ENCODE results near the gene CCNG2. TPM values are rescaled to one million over a fixed set of nuclear protein-coding genes. Genes with fewer than 3 reads are reported as not detected.

The CCNG2 gene
- total RNA-seq, 8 experiments from 2014 or later, result 6.3 to 71.8 (median 40.2) TPM

DNA sequence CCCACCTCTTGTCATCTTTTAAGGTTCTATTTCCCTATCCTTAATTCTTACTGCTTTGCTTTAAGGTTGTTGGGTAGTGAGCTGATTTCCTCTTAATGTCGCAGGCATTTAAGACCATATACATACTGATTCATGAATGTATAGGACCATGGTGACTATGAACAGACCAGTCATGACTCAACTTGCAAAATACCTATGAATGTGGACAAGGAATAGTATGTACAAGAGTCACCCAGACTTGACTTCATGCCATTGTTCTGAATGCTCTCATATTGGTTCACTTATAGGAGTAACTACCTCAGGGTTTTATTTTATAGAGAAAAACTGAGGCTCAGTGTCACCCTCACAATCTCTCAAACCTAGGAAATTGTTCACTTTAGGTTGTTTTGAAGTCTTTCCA is 44.3 kb downstream of the CCNG2 start:
- no peak for ATAC-seq (replicated peaks in 6 of 8)
- Histone ChIP-seq H3K27ac (no peak overlapping the region), H3K4me1 (replicated peaks in 1 of 2) (no peaks in the 10 kb centered on the region), H3K4me3 (no peak overlapping the region)
- WGBS, 10 experiments, result 0 to 100% (median 94%) methylated on average over 1 of the region's 1 CpG; no CpG with 5 or more reads in 4 of the 10 experiments
- in situ Hi-C loops (cut with MboI; ENCODE audit: low pct_unique_long_range_greater_than_20kb in 2 of 9, low sequenced_read_pairs in 9 of 9, unreplicated experiment in 9 of 9), result loop anchor here in 1 of 9 experiments (25.0 kb wide), 1 partner anchor 114 kb away; the partner anchor contains the start of gene CCNI

GRCh38 chr4:77201857-77202256 is 44.9 kb downstream of the CCNG2 start:
- in situ Hi-C loops (cut with MboI; ENCODE audit: low pct_unique_long_range_greater_than_20kb in 2 of 9, low sequenced_read_pairs in 9 of 9, unreplicated experiment in 9 of 9), result loop anchor here in 1 of 9 experiments (25.0 kb wide), 1 partner anchor 115 kb away; the partner anchor contains the start of gene CCNI
- no peak overlapping the region for H3K4me3 ChIP-seq
- ATAC-seq (replicated peaks in 6 of 8), result peak in 2 of 8 experiments; percentile 31 to 47
- no peaks in the 10 kb centered on the region for H3K4me1 ChIP-seq (replicated peaks in 1 of 2)
- 10 to 86% (median 77%) methylated on average over 1 to 3 of the region's 3 CpGs; no CpG with 5 or more reads in 1 of the 10 experiments for WGBS, 10 experiments
- no peak overlapping the region for H3K27ac ChIP-seq

GRCh38 chr4:77202491-77202890 is 45.5 kb downstream of the CCNG2 start:
- Histone ChIP-seq H3K4me3 (no peak overlapping the region), H3K27ac (no peak overlapping the region), H3K4me1 (replicated peaks in 1 of 2) (no peaks in the 10 kb centered on the region)
- in situ Hi-C loops (cut with MboI; ENCODE audit: low pct_unique_long_range_greater_than_20kb in 2 of 9, low sequenced_read_pairs in 9 of 9, unreplicated experiment in 9 of 9), result loop anchor here in 1 of 9 experiments (25.0 kb wide), 1 partner anchor 115 kb away; the partner anchor contains the start of gene CCNI
- no peak for ATAC-seq (replicated peaks in 6 of 8)
- 17 to 100% (median 100%) methylated on average over 1 of the region's 1 CpG; no CpG with 5 or more reads in 3 of the 10 experiments for WGBS, 10 experiments

- Histone ChIP-seq H3K4me1 (replicated peaks in 1 of 2) (no peaks in the 10 kb centered on the region), H3K27ac (no peak overlapping the region), H3K4me3 (no peak overlapping the region)
- 0 to 42% (median 14%) methylated on average over 2 to 8 of the region's 8 CpGs; no CpG with 5 or more reads in 3 of the 10 experiments for WGBS, 10 experiments
- in situ Hi-C loops (cut with MboI; ENCODE audit: low pct_unique_long_range_greater_than_20kb in 2 of 9, low sequenced_read_pairs in 9 of 9, unreplicated experiment in 9 of 9), result loop anchor here in 1 of 9 experiments (25.0 kb wide), 1 partner anchor 116 kb away; the partner anchor contains the start of gene CCNI
- ATAC-seq (replicated peaks in 6 of 8), result peak; percentile 50 to 99 (median 78)
Observed at GRCh38 chr4:77203380-77204197, 46.6 kb downstream of the CCNG2 start.

- H3K4me3 ChIP-seq, result no peak overlapping the region
- no peaks in the 10 kb centered on the region for H3K4me1 ChIP-seq (replicated peaks in 1 of 2)
- in situ Hi-C loops (cut with MboI; ENCODE audit: low pct_unique_long_range_greater_than_20kb in 2 of 9, low sequenced_read_pairs in 9 of 9, unreplicated experiment in 9 of 9), result loop anchor here in 1 of 9 experiments (25.0 kb wide), 1 partner anchor 117 kb away; the partner anchor contains the start of gene CCNI
- no peak for ATAC-seq (replicated peaks in 6 of 8)
- no peak overlapping the region for H3K27ac ChIP-seq
Observed at GRCh38 chr4:77204621-77205020, 47.6 kb downstream of the CCNG2 start.

GRCh38 chr4:77209012-77209411 is 52.0 kb downstream of the CCNG2 start:
- no peak overlapping the region for H3K27ac ChIP-seq
- H3K4me1 ChIP-seq (replicated peaks in 1 of 2), result no peaks in the 10 kb centered on the region
- ATAC-seq (replicated peaks in 6 of 8), result no peak
- no peak overlapping the region for H3K4me3 ChIP-seq
- 18 to 100% (median 80%) methylated on average over 1 of the region's 1 CpG; no CpG with 5 or more reads in 5 of the 10 experiments for WGBS, 10 experiments
- in situ Hi-C loops (cut with MboI; ENCODE audit: low pct_unique_long_range_greater_than_20kb in 2 of 9, low sequenced_read_pairs in 9 of 9, unreplicated experiment in 9 of 9), result loop anchor here in 1 of 9 experiments (25.0 kb wide), 1 partner anchor 122 kb away; the partner anchor contains the start of gene CCNI

GRCh38 chr4:77209936-77210335 is 52.9 kb downstream of the CCNG2 start:
- WGBS, 10 experiments, result 0 to 100% (median 89%) methylated on average over 1 to 5 of the region's 5 CpGs; no CpG with 5 or more reads in 3 of the 10 experiments
- no peak overlapping the region for H3K4me3 ChIP-seq
- H3K4me1 ChIP-seq (replicated peaks in 1 of 2), result no peaks in the 10 kb centered on the region
- H3K27ac ChIP-seq, result no peak overlapping the region
- no peak for ATAC-seq (replicated peaks in 6 of 8)
- in situ Hi-C loops (cut with MboI; ENCODE audit: low pct_unique_long_range_greater_than_20kb in 2 of 9, low sequenced_read_pairs in 9 of 9, unreplicated experiment in 9 of 9), result loop anchor here in 1 of 9 experiments (25.0 kb wide), 1 partner anchor 123 kb away; the partner anchor contains the start of gene CCNI

DNA sequence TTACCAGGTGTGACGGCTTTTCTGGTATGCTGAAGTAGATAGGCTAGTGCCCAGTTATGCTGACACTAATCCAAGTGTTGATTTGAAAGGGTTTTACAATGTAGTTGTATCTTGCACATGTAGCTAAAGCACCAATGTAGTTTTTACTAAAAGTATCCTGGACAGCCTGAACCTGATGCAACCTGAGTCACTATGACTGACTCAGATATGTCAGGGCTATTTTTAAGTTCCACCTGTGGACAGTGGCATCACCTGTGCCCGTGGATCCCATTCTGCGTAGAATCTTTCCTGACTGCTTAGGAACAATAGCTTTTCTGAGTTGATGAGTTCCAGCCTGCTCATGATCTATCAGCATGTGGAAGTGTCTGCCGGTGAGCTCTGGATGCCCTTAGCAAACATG is 58.1 kb downstream of the CCNG2 start:
- in situ Hi-C loops (cut with MboI; ENCODE audit: low pct_unique_long_range_greater_than_20kb in 2 of 9, low sequenced_read_pairs in 9 of 9, unreplicated experiment in 9 of 9), result loop anchor here in 1 of 9 experiments (25.0 kb wide), 1 partner anchor 128 kb away; the partner anchor contains the start of gene CCNI
- Histone ChIP-seq H3K4me1 (replicated peaks in 1 of 2) (no peaks in the 10 kb centered on the region), H3K27ac (no peak overlapping the region), H3K4me3 (no peak overlapping the region)
- 0 to 80% (median 60%) methylated on average over 1 to 4 of the region's 4 CpGs; no CpG with 5 or more reads in 2 of the 10 experiments for WGBS, 10 experiments
- no peak for ATAC-seq (replicated peaks in 6 of 8)

- ATAC-seq (replicated peaks in 6 of 8), result no peak
- Histone ChIP-seq H3K27ac (no peak overlapping the region), H3K4me1 (replicated peaks in 1 of 2) (no peaks in the 10 kb centered on the region), H3K4me3 (no peak overlapping the region)
- WGBS, 10 experiments, result 100% methylated on average over 1 of the region's 1 CpG; no CpG with 5 or more reads in 9 of the 10 experiments
- in situ Hi-C loops (cut with MboI; ENCODE audit: low pct_unique_long_range_greater_than_20kb in 2 of 9, low sequenced_read_pairs in 9 of 9, unreplicated experiment in 9 of 9), result loop anchor here in 1 of 9 experiments (25.0 kb wide), 1 partner anchor 130 kb away; the partner anchor contains the start of gene CCNI
Observed at GRCh38 chr4:77217526-77217925, 60.5 kb downstream of the CCNG2 start.

- no peaks in the 10 kb centered on the region for H3K4me1 ChIP-seq (replicated peaks in 1 of 2)
- H3K27ac ChIP-seq, result no peak overlapping the region
- 0 to 89% (median 69%) methylated on average over 1 to 2 of the region's 2 CpGs; no CpG with 5 or more reads in 5 of the 10 experiments for WGBS, 10 experiments
- in situ Hi-C loops (cut with MboI; ENCODE audit: low pct_unique_long_range_greater_than_20kb in 2 of 9, low sequenced_read_pairs in 9 of 9, unreplicated experiment in 9 of 9), result loop anchor here in 1 of 9 experiments (25.0 kb wide), 1 partner anchor 132 kb away; the partner anchor contains the start of gene CCNI
- no peak for ATAC-seq (replicated peaks in 6 of 8)
- H3K4me3 ChIP-seq, result no peak overlapping the region
Observed at GRCh38 chr4:77219266-77219665, 62.3 kb downstream of the CCNG2 start.

Other genes with a start within 250 kb of the CCNG2 start
- 100 to 1,000 TPM in 3 of 8 experiments, 10 to 100 TPM in 5; 71.4 to 318 (median 88.1) TPM for gene SEPTIN11, start 207.5 kb upstream of the CCNG2 start, total RNA-seq
- gene CCNI, start 81.2 kb upstream of the CCNG2 start, total RNA-seq, result 100 to 1,000 TPM in 7 of 8 experiments, 10 to 100 TPM in 1; 70.2 to 387 (median 250) TPM